Left lung (tissue), 10 donors: ENCODE measurements around the gene MMEL1. TPM values are rescaled to one million over a fixed set of nuclear protein-coding genes. Genes with fewer than 3 reads are reported as not detected.

Source experiments
- ATAC-seq: fragments of 200-7000 bp; cut with Tn5 transposase; one replicate; pipeline ENCODE4 v1.9.1; 2020; ENCODE audit warnings: moderate library complexity
- DNase-seq, 4 donors: peaks; one replicate each; pipeline ENCODE4 v3.0.0-alpha.2; 2013 to 2020
- H3K27ac ChIP-seq, 2 donors: fragments of 200-600 bp; sonication (generic) in 1 of 2; one replicate each; pipeline versions ENCODE4 v1.5.0 to v1.8.0; 2020 to 2021
- H3K27me3 ChIP-seq, 2 donors: fragments of 200-600 bp; sonication (generic) in 1 of 2; one replicate each; pipeline versions ENCODE4 v1.5.0 to v1.8.0; 2020 to 2021
- H3K36me3 ChIP-seq, 2 donors: fragments of 200-600 bp; sonication (generic) in 1 of 2; one replicate each; pipeline versions ENCODE4 v1.5.0 to v1.8.0; 2020 to 2021
- H3K4me1 ChIP-seq, 2 donors: fragments of 200-600 bp; one replicate each; pipeline ENCODE4 v1.8.0; 2021
- H3K4me3 ChIP-seq, 2 donors: fragments of 200-600 bp; sonication (generic) in 1 of 2; one replicate each; pipeline versions ENCODE4 v1.5.0 to v1.8.0; 2020 to 2021; ENCODE audit warnings: mild to moderate bottlenecking in 1 of 2
- H3K9me3 ChIP-seq, 2 donors: fragments of 200-600 bp; sonication (generic) in 1 of 2; one replicate each; pipeline versions ENCODE4 v1.5.0 to v1.8.0; 2020 to 2021
- intact Hi-C, 2 donors: fragments of 100-400 bp; cut with DNase I; formaldehyde crosslinking; loops; one replicate each; pipeline versions ENCODE4 v1.11.2 to v1.14.2; 2022
- polyA plus RNA-seq, 6 donors: library from polyadenylated mRNA; unstranded; fragments of 120-200 nt; gene quantifications; one replicate each; pipeline ENCODE4 v1.2.1, GENCODE V29; 2013; ENCODE audit not compliant: insufficient read length in 6 of 6
- total RNA-seq, 2 donors: library from RNA; stranded (reverse); fragmentation: NEBNext Ultra II Directional; extraction: Animal tissue kit (Norgen Biotek cat#: 25700); gene quantifications; one replicate each; pipeline ENCODE4 v1.2.1, GENCODE V29; 2021
- TF ChIP-seq, protein P1 (sequence below), 2 donors: fragments of 200-600 bp; sonication (generic) in 1 of 2; IDR thresholded peaks; one replicate each; pipeline versions ENCODE4 v1.5.0 to v1.8.0; 2021; ENCODE audit warnings: antibody characterized with exemption in 2 of 2
- donor health status: DM: no; HTN: yes; CAD: no.
- donor health status: DM: no; HTN: no; CAD: no.

Gene MMEL1
- total and polyA plus RNA-seq, 8 donors: 3.4 to 9.1 (median 3.9) TPM

DNA sequence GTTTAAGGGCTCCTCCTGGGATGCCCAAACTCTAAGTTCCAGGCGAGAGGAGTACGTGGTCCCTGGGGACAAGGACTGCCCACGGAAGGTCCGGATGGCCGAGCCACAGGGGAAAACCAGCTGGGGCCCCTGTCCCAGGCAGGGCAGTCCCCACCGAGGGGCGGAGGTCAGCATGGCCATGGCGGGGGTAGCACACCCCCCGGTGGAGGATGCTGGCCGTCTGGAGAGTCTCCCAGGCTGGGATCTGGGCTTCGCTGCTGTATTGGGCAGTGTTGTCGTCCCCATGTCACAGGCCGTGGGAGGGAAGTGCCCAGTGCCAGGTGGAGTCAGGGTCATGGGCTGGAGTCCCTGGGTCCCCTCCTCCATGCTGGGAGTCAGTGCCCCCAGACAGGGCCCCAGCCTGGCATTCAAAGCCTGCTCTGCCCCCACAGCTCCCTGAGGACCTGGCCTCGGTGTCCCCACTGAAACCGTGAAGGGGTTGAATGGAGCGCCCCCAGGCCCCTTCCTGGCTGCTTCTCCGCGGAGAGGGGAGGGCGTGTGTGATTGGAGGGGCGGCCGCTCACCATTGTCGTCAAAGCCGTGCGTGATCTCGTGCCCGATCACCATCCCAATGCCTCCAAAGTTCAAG, 39.5 kb downstream of the MMEL1 start:
- Histone ChIP-seq H3K27ac (no peak overlapping the region), H3K9me3 (peaks cover 0 to under 1% of the 10 kb centered on the region in 2 donors), H3K4me3 (peak overlapping the region in 1 of 2 donors; percentile 20), H3K4me1 (peaks cover 3 to 19% of the 10 kb centered on the region in 2 donors), H3K27me3 (no peaks in the 10 kb centered on the region), H3K36me3 (peaks cover 0 to 17% of the 10 kb centered on the region in 2 donors)
- TF ChIP-seq, protein P1, sequence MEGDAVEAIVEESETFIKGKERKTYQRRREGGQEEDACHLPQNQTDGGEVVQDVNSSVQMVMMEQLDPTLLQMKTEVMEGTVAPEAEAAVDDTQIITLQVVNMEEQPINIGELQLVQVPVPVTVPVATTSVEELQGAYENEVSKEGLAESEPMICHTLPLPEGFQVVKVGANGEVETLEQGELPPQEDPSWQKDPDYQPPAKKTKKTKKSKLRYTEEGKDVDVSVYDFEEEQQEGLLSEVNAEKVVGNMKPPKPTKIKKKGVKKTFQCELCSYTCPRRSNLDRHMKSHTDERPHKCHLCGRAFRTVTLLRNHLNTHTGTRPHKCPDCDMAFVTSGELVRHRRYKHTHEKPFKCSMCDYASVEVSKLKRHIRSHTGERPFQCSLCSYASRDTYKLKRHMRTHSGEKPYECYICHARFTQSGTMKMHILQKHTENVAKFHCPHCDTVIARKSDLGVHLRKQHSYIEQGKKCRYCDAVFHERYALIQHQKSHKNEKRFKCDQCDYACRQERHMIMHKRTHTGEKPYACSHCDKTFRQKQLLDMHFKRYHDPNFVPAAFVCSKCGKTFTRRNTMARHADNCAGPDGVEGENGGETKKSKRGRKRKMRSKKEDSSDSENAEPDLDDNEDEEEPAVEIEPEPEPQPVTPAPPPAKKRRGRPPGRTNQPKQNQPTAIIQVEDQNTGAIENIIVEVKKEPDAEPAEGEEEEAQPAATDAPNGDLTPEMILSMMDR (IDR thresholded peaks at IDR 0.05): no peak
- DNase-seq (peak in 2 of 4 donors; percentile 26 to 66), ATAC-seq (no peak)
- intact Hi-C loops: no loop called here

DNA sequence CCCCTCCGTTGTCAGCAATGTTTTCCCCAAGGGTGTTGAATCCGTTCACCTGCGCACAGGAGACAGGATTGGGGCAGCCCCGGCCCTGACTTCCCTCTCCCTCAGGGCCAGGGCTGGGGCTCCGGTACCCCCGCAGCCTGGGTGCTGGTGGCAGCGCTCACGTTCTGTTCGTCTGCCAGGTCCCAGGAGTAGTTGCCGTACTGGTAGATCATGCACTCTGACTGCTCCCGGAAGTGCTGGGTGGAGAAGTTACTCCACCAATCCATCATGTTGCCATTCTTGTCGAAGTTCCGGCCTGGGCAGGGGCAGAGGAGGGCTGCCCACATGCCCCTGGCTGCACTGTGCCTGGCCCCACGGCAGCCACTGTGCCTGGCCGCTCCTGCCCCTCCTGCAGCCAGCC, 40.1 kb downstream of the MMEL1 start:
- peaks cover 0 to 1% of the 10 kb centered on the region in 2 donors for H3K27me3 ChIP-seq
- DNase-seq (peak in 2 of 4 donors; percentile 28 to 57), ATAC-seq (no peak)
- peak overlapping the region in 1 of 2 donors; percentile 20 for H3K4me3 ChIP-seq
- H3K4me1 ChIP-seq: peaks cover 3 to 23% of the 10 kb centered on the region in 2 donors
- H3K36me3 ChIP-seq: peaks cover 0 to 17% of the 10 kb centered on the region in 2 donors
- intact Hi-C loops: no loop called here
- H3K9me3 ChIP-seq: no peaks in the 10 kb centered on the region
- TF ChIP-seq, protein P1 (IDR thresholded peaks at IDR 0.05): no peak
- no peak overlapping the region for H3K27ac ChIP-seq

DNA sequence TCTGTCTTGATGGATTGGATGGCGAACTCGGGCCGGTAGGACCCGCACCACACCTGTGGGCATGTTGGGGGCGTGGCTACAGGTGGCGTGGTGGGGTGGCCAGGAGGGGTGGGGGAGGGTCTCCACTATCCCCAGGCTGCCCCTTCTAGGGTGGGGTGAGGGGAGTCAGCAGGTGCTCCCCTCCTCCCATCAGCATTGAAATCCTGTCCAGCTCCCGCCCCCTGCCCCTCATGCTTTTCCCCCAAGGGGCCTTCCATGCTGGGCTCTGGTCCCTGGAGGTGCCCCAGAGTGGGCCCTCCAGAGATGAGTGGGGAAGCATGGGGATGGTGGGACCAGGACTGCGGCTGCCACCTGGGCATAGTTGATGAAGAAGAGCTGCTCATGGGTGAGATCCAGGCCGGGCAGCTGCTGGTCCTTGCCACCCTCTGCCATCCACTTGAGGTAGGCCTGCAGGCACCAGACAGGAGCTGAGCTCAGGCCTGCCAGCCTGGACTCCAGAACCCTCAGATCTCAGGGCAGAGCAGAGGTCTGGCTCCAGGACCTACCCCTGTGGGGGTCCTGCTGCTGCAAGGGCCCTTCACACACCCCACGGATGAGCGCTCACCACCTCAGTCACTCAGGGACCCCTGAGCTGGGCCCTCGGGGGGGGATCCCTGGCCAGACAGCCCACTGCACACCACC, 41.1 kb downstream of the MMEL1 start:
- intact Hi-C loops: no loop called here
- DNase-seq: peak in 2 of 4 donors; percentile 28 to 55
- no peak for ATAC-seq
- Histone ChIP-seq H3K27me3 (peaks cover 0 to 10% of the 10 kb centered on the region in 2 donors), H3K9me3 (no peaks in the 10 kb centered on the region), H3K4me1 (peaks cover 3 to 29% of the 10 kb centered on the region in 2 donors), H3K27ac (no peak overlapping the region), H3K4me3 (no peak overlapping the region), H3K36me3 (peaks cover 0 to 17% of the 10 kb centered on the region in 2 donors)
- TF ChIP-seq, protein P1 (IDR thresholded peaks at IDR 0.05): no peak

DNA sequence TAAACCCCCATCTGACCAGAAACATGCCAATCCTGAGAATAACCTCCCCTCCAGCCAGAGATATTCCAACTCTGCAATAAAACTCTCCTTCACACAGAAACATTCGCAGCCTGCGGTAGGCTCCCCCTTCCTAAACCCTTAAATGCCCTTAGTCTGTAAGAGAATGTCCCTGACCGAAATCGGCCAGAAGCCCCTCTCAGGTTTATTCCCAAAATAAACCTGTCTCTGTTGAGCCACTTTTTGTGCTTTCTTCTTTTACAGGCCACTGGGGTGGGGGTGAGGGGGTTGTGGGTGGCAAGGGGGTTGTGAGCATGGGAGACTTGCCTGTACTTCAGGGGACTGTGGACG, 41.6 kb downstream of the MMEL1 start:
- H3K36me3 ChIP-seq: peaks cover 0 to 17% of the 10 kb centered on the region in 2 donors
- no peak overlapping the region for H3K4me3 ChIP-seq
- intact Hi-C loops: no loop called here
- DNase-seq (peak in 1 of 4 donors; percentile 3), ATAC-seq (no peak)
- TF ChIP-seq, protein P1 (IDR thresholded peaks at IDR 0.05): no peak
- H3K9me3 ChIP-seq: no peaks in the 10 kb centered on the region
- H3K27me3 ChIP-seq: peaks cover 0 to 10% of the 10 kb centered on the region in 2 donors
- H3K4me1 ChIP-seq: peaks cover 3 to 29% of the 10 kb centered on the region in 2 donors
- no peak overlapping the region for H3K27ac ChIP-seq
